CD4-positive, alpha-beta T cell treated with Interleukin-15 for 4 hours (primary cell): ENCODE data around the gene ZFAND4.
"Not testable (repeated sequence)": the region's sequence is repeated elsewhere in the genome, so short reads cannot be mapped to it uniquely, and the experiment has no call there.

Source experiments
- DNase-seq: peaks from one replicate; pipeline ENCODE4 v3.0.0-alpha.2; 2020; ENCODE audit warnings: low spot score

Gene ZFAND4

GRCh38 chr10:45589868-45590267 lies 82.7 kb downstream of the ZFAND4 start:
- no peak for DNase-seq

- DNase-seq = no peak
Measured at GRCh38 chr10:45589009-45589408, 83.6 kb downstream of the ZFAND4 start.

GRCh38 chr10:45586028-45586824 lies 86.3 kb downstream of the ZFAND4 start:
- DNase-seq = no peak

- DNase-seq = no peak
Measured at GRCh38 chr10:45585131-45585530, 87.4 kb downstream of the ZFAND4 start.

- DNase-seq = no peak
Measured at GRCh38 chr10:45582386-45582781, 90.2 kb downstream of the ZFAND4 start.

GRCh38 chr10:45581582-45582385 lies 90.8 kb downstream of the ZFAND4 start:
- peak; percentile 59 for DNase-seq

GRCh38 chr10:45581216-45581549 lies 91.4 kb downstream of the ZFAND4 start:
- DNase-seq = no peak

- DNase-seq = peak; percentile 28
Measured at GRCh38 chr10:45580371-45581215, 92.0 kb downstream of the ZFAND4 start.

- no peak for DNase-seq
Measured at GRCh38 chr10:45578384-45578971, 94.1 kb downstream of the ZFAND4 start.

- no peak for DNase-seq
Measured at GRCh38 chr10:45575966-45576597, 96.5 kb downstream of the ZFAND4 start.

GRCh38 chr10:45575032-45575761 lies 97.4 kb downstream of the ZFAND4 start:
- DNase-seq = not testable (repeated sequence)

- no peak for DNase-seq
Measured at GRCh38 chr10:45569471-45569870, 103.1 kb downstream of the ZFAND4 start.

- DNase-seq = no peak
Measured at GRCh38 chr10:45566415-45566814, 106.2 kb downstream of the ZFAND4 start.
